ENCODE data around the gene BRD3OS. TPM values are rescaled to one million over a fixed set of nuclear protein-coding genes. Genes with fewer than 3 reads are reported as not detected.

Gene BRD3OS
- total and polyA plus RNA-seq, 2 of the 13 experiments (the other 11 are each of a cell fraction or from before 2014, with no cell fraction given): 4.9 to 5.7 TPM

GRCh38 chr9:134010310-134011173 lies 14.7 kb upstream of the BRD3OS start (continued):
- no peak for TF ChIP-seq EP300 (IDR thresholded peaks at IDR 0.05; ENCODE audit: low read depth in 2 of 2, low read length in 2 of 2)
- TF ChIP-seq EP300 (CRISPR knock-in tag; IDR thresholded peaks at IDR 0.05; ENCODE audit: borderline replicate concordance): no peak
- TF ChIP-seq PATZ1 (CRISPR knock-in tag; IDR thresholded peaks at IDR 0.05): no peak
- peak; percentile 21; the same call in 1 of the 2 replicates for TF ChIP-seq FOXA3 (CRISPR knock-in tag; IDR thresholded peaks at IDR 0.05)
- TF ChIP-seq MAFF (IDR thresholded peaks at IDR 0.05; ENCODE audit: low read depth, low read length): no peak
- no peak for TF ChIP-seq CBX5 (CRISPR knock-in tag; IDR thresholded peaks at IDR 0.05; ENCODE audit: borderline replicate concordance)
- TF ChIP-seq TEAD2 (CRISPR knock-in tag; IDR thresholded peaks at IDR 0.05): no peak
- no peak for TF ChIP-seq ZBTB4 (CRISPR knock-in tag; IDR thresholded peaks at IDR 0.05; ENCODE audit: borderline replicate concordance)
- TF ChIP-seq ZNF224 (CRISPR knock-in tag; IDR thresholded peaks at IDR 0.05): no peak
- TF ChIP-seq MIER2 (CRISPR knock-in tag; IDR thresholded peaks at IDR 0.05): no peak
- TF ChIP-seq TAF1 (CRISPR knock-in tag; IDR thresholded peaks at IDR 0.05): no peak
- no peak for TF ChIP-seq ARID2 (CRISPR knock-in tag; IDR thresholded peaks at IDR 0.05; ENCODE audit: borderline replicate concordance)
- no peak for TF ChIP-seq RFXANK (CRISPR knock-in tag; IDR thresholded peaks at IDR 0.05)
- peak; percentile 20; the same call in 1 of the 2 replicates for TF ChIP-seq HDAC1 (CRISPR knock-in tag; IDR thresholded peaks at IDR 0.05)
- 0 out of 2 replicates have a peak, but pooled peaks have one; percentile 21 for TF ChIP-seq TBX2 (CRISPR knock-in tag; IDR thresholded peaks at IDR 0.05; ENCODE audit: borderline replicate concordance)
- no peak for TF ChIP-seq ZNF280B (CRISPR knock-in tag; IDR thresholded peaks at IDR 0.05; ENCODE audit: borderline replicate concordance)
- TF ChIP-seq NFKB2 (CRISPR knock-in tag; IDR thresholded peaks at IDR 0.05; ENCODE audit: borderline replicate concordance): 0 out of 2 replicates have a peak, but pooled peaks have one; percentile 26
- TF ChIP-seq ZBTB7A (CRISPR knock-in tag; IDR thresholded peaks at IDR 0.05): no peak
- no peak for TF ChIP-seq BCL3 (CRISPR knock-in tag; IDR thresholded peaks at IDR 0.05)
- no peak for TF ChIP-seq EED (CRISPR knock-in tag; IDR thresholded peaks at IDR 0.05)
- TF ChIP-seq MAFG (CRISPR knock-in tag; IDR thresholded peaks at IDR 0.05): no peak
